ENCODE measurements around the gene COMMD10.

COMMD10 gene

GRCh38 chr5:116157902-116158301, 73.1 kb downstream of the COMMD10 start:
- no peak for DNase-seq

GRCh38 chr5:116159006-116159405, 74.2 kb downstream of the COMMD10 start:
- Histone ChIP-seq H3K9me3 (no peaks in the 10 kb centered on the region), H3K27me3 (no peaks in the 10 kb centered on the region), H3K4me1 (no peaks in the 10 kb centered on the region), H3K36me3 (no peaks in the 10 kb centered on the region), H3K4me3 (no peak overlapping the region), H3K27ac (no peak overlapping the region)
- no peak for DNase-seq
- no peak for TF ChIP-seq CTCF (IDR thresholded peaks at IDR 0.05)
- intact Hi-C loops (cut with DNase I; ENCODE audit: low total_unique reads) = no loop called here

More at GRCh38 chr5:116157902-116158301, 73.1 kb downstream of the COMMD10 start:
- no peaks in the 10 kb centered on the region for H3K36me3 ChIP-seq
- no peak for TF ChIP-seq CTCF (IDR thresholded peaks at IDR 0.05)
- no peaks in the 10 kb centered on the region for H3K27me3 ChIP-seq
- no peak overlapping the region for H3K27ac ChIP-seq
- no peaks in the 10 kb centered on the region for H3K4me1 ChIP-seq
- no peak overlapping the region for H3K4me3 ChIP-seq
- no peaks in the 10 kb centered on the region for H3K9me3 ChIP-seq
- intact Hi-C loops (cut with DNase I; ENCODE audit: low total_unique reads) = no loop called here

GRCh38 chr5:116174111-116174510, 89.3 kb downstream of the COMMD10 start:
- Histone ChIP-seq H3K27ac (no peak overlapping the region), H3K27me3 (no peaks in the 10 kb centered on the region), H3K36me3 (no peaks in the 10 kb centered on the region), H3K4me1 (no peaks in the 10 kb centered on the region), H3K9me3 (peaks cover 0 to 4% (median 0%) of the 10 kb centered on the region in 3 donors), H3K4me3 (no peak overlapping the region)
- intact Hi-C loops (cut with DNase I; ENCODE audit: low total_unique reads) = no loop called here
- no peak for DNase-seq
- TF ChIP-seq CTCF (IDR thresholded peaks at IDR 0.05) = no peak

- H3K4me1 ChIP-seq = no peaks in the 10 kb centered on the region
- H3K4me3 ChIP-seq = no peak overlapping the region
- H3K36me3 ChIP-seq = no peaks in the 10 kb centered on the region
- TF ChIP-seq CTCF (IDR thresholded peaks at IDR 0.05) = no peak
- DNase-seq = no peak
- H3K9me3 ChIP-seq = peaks cover 0 to 4% (median 0%) of the 10 kb centered on the region in 3 donors
- H3K27me3 ChIP-seq = no peaks in the 10 kb centered on the region
- intact Hi-C loops (cut with DNase I; ENCODE audit: low total_unique reads) = no loop called here
- no peak overlapping the region for H3K27ac ChIP-seq
These were observed 91.3 kb downstream of the COMMD10 start for GRCh38 chr5:116176121-116176520.

GRCh38 chr5:116178925-116179324, 94.1 kb downstream of the COMMD10 start:
- H3K27ac ChIP-seq = no peak overlapping the region
- intact Hi-C loops (cut with DNase I; ENCODE audit: low total_unique reads) = no loop called here
- H3K4me1 ChIP-seq = no peaks in the 10 kb centered on the region
- no peak for TF ChIP-seq CTCF (IDR thresholded peaks at IDR 0.05)
- no peaks in the 10 kb centered on the region for H3K9me3 ChIP-seq
- no peaks in the 10 kb centered on the region for H3K27me3 ChIP-seq
- no peak overlapping the region for H3K4me3 ChIP-seq
- DNase-seq = no peak
- no peaks in the 10 kb centered on the region for H3K36me3 ChIP-seq

- Histone ChIP-seq H3K27me3 (no peaks in the 10 kb centered on the region), H3K27ac (no peak overlapping the region), H3K36me3 (no peaks in the 10 kb centered on the region), H3K9me3 (no peaks in the 10 kb centered on the region), H3K4me1 (no peaks in the 10 kb centered on the region), H3K4me3 (no peak overlapping the region)
- no peak for TF ChIP-seq CTCF (IDR thresholded peaks at IDR 0.05)
- no peak for DNase-seq
- intact Hi-C loops (cut with DNase I; ENCODE audit: low total_unique reads) = no loop called here
These were observed 124.3 kb downstream of the COMMD10 start for GRCh38 chr5:116209166-116209565.

All from tibial artery (tissue), 4 donors.